Effector memory CD4-positive, alpha-beta T cell (primary cell): ENCODE measurements around the gene SPANXN3.
"Not testable (repeated sequence)": the region's sequence is repeated elsewhere in the genome, so short reads cannot be mapped to it uniquely, and the experiment has no call there.

Source experiments
- DNase-seq, 3 donors: peaks; one replicate each; pipeline ENCODE4 v3.0.0-alpha.2; 2020
- H3K27ac ChIP-seq: 2 replicates; pipeline ENCODE4 v1.7.0; 2013; ENCODE audit warnings: mild to moderate bottlenecking, low read length, moderate library complexity; ENCODE audit not compliant: insufficient read depth, poor library complexity, severe bottlenecking
- H3K27me3 ChIP-seq: replicated peaks from 2 replicates; pipeline ENCODE4 v1.7.0; 2013; ENCODE audit warnings: mild to moderate bottlenecking, low read length; ENCODE audit not compliant: insufficient read depth, control insufficient read depth, poor library complexity, severe bottlenecking
- H3K36me3 ChIP-seq: 2 replicates; pipeline ENCODE4 v1.7.0; 2013; ENCODE audit warnings: mild to moderate bottlenecking, low read length, moderate library complexity; ENCODE audit not compliant: control insufficient read depth, insufficient read depth
- H3K4me1 ChIP-seq: 2 replicates; pipeline ENCODE4 v1.7.0; 2013; ENCODE audit warnings: low read length, mild to moderate bottlenecking; ENCODE audit not compliant: control insufficient read depth, insufficient read depth, poor library complexity, severe bottlenecking
- H3K4me3 ChIP-seq: 2 replicates; pipeline ENCODE4 v1.7.0; 2013; ENCODE audit warnings: low read length, low read depth, mild to moderate bottlenecking; ENCODE audit not compliant: insufficient read depth, poor library complexity, severe bottlenecking
- H3K9me3 ChIP-seq: 2 replicates; pipeline ENCODE4 v1.7.0; 2013; ENCODE audit warnings: mild to moderate bottlenecking, low read length, moderate library complexity; ENCODE audit not compliant: control insufficient read depth
- total RNA-seq, 3 donors: gene quantifications; one replicate each; lab custom pipeline; 2026; lab: John Stamatoyannopoulos, UW

SPANXN3 gene
- total RNA-seq, result 0 reads per million in 3 donors

DNA sequence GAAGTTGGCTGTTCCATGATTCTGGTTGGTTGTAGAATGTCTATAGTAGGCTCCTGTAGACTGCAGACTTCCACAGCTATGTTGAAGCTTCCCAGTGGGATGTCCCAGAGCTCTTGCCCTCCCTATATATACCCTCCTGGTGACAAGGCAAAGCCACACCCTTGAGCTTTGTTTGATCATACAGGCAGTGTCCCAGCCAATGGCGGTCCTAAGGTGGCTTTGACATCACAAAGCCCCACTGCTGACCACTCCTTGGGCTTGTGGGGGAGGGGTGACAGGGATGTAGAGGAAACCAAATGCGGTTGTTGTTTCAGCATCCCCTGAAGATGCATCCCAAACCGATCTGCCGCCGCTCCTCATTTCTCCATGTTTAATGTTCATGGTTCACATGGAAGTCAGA is at the start of gene SPANXN3:
TSS of gene SPANXN3 (minus strand) at position 101 of the 400 bp plus-strand sequence. CDS start at position 17, 84 bp downstream.
- not testable (repeated sequence) for H3K36me3 ChIP-seq, H3K9me3 ChIP-seq, H3K4me3 ChIP-seq, H3K4me1 ChIP-seq, H3K27me3 ChIP-seq, DNase-seq, H3K27ac ChIP-seq

- no peaks in the 10 kb centered on the region for H3K36me3 ChIP-seq
- H3K4me3 ChIP-seq, result no peak overlapping the region
Observed at GRCh38 chrX:143536176-143536575, 18.9 kb upstream of the SPANXN3 start.

GRCh38 chrX:143502196-143502595 is 15.1 kb downstream of the SPANXN3 start:
- H3K27ac ChIP-seq, H3K27me3 ChIP-seq, H3K9me3 ChIP-seq, H3K4me1 ChIP-seq, H3K36me3 ChIP-seq, DNase-seq, H3K4me3 ChIP-seq: not testable (repeated sequence)

More at GRCh38 chrX:143536176-143536575, 18.9 kb upstream of the SPANXN3 start:
- no peaks in the 10 kb centered on the region for H3K4me1 ChIP-seq
- H3K27ac ChIP-seq, result no peak overlapping the region
- H3K9me3 ChIP-seq, result no peaks in the 10 kb centered on the region
- DNase-seq, result no peak
- H3K27me3 ChIP-seq, result no peaks in the 10 kb centered on the region

GRCh38 chrX:143500751-143501150 is 16.5 kb downstream of the SPANXN3 start:
- Histone ChIP-seq H3K27me3 (no peaks in the 10 kb centered on the region), H3K27ac (no peak overlapping the region), H3K9me3 (no peaks in the 10 kb centered on the region), H3K4me1 (no peaks in the 10 kb centered on the region), H3K36me3 (no peaks in the 10 kb centered on the region), H3K4me3 (no peak overlapping the region)
- DNase-seq, result no peak

DNA sequence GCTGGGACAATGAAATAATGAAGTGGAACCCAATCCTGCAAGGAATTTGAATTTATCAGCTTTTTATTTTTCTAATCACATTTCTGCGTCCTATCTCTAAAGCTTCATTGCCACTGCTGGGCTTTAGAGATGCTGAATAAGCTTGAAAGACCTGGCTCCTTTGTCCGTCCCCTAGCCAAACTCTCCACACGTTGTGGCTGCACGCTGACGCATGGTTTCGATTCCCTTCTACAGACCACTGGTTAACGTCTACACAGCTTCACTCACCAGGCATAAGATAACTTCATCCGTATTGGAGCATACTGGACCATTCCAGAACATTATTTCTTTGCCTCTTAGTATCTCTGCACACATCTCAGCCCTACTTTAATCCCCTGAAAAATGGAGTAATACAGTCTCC is 31.2 kb downstream of the SPANXN3 start:
- H3K27ac ChIP-seq, result no peak overlapping the region
- DNase-seq, result no peak
- no peaks in the 10 kb centered on the region for H3K4me1 ChIP-seq

GRCh38 chrX:143476751-143477150 is 40.5 kb downstream of the SPANXN3 start:
- no peaks in the 10 kb centered on the region for H3K4me1 ChIP-seq
- H3K4me3 ChIP-seq, result no peak overlapping the region
- H3K27ac ChIP-seq, result no peak overlapping the region
- H3K27me3 ChIP-seq, result no peaks in the 10 kb centered on the region
- no peaks in the 10 kb centered on the region for H3K36me3 ChIP-seq
- no peaks in the 10 kb centered on the region for H3K9me3 ChIP-seq
- no peak for DNase-seq

More for the DNA sequence above, 31.2 kb downstream of the SPANXN3 start:
- Histone ChIP-seq H3K9me3 (no peaks in the 10 kb centered on the region), H3K27me3 (no peaks in the 10 kb centered on the region), H3K4me3 (no peak overlapping the region), H3K36me3 (no peaks in the 10 kb centered on the region)

DNA sequence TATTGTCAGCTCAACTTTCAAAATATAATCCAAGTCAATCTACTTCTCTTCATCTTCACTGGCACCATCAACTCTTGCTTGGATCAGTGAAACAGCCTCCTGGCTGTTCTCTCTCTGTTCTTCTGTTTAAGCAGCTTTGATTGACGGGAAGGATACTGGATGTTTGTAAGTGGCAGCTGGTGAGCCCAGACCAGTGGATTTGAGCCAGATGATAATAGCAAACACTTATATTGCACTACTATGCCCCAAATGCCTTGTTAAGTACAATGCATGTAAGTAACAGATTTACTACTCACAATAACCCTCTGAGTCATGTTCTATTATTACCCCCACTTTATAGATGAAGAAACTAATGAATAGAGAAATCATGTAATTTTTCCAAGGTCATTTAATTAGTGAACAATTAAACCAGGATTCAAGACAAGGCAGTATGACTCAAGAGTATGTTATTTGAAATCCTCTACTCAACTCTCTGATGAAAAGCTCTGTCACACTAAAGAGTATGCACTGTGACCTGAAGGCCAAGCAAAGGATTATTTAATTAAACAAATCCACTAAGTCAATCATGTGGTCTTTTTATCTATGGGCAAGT is 44.8 kb downstream of the SPANXN3 start:
- Histone ChIP-seq H3K36me3 (no peaks in the 10 kb centered on the region), H3K9me3 (no peaks in the 10 kb centered on the region), H3K4me1 (no peaks in the 10 kb centered on the region), H3K4me3 (no peak overlapping the region), H3K27ac (no peak overlapping the region), H3K27me3 (no peaks in the 10 kb centered on the region)
- no peak for DNase-seq

DNA sequence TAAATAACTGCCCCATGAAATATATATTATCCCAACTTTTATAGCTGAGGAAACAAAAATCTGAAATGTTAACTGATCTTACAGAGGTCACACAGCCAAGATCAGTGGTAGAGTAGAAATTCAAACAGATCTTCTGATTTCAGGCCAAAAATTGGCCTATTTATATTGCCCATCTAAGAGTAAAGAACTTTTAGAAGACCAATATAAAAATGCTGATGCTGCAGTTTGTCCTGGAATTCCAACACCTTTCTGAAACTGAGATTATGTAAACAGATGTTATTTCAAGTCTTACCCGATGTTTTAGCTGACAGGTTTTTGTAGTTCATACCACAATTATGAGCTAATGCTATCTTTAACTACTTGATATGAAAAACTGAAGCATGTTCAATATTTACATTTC is 51.1 kb downstream of the SPANXN3 start:
- Histone ChIP-seq H3K27ac (no peak overlapping the region), H3K36me3 (no peaks in the 10 kb centered on the region), H3K9me3 (no peaks in the 10 kb centered on the region), H3K27me3 (no peaks in the 10 kb centered on the region), H3K4me1 (no peaks in the 10 kb centered on the region), H3K4me3 (no peak overlapping the region)
- DNase-seq, result no peak

DNA sequence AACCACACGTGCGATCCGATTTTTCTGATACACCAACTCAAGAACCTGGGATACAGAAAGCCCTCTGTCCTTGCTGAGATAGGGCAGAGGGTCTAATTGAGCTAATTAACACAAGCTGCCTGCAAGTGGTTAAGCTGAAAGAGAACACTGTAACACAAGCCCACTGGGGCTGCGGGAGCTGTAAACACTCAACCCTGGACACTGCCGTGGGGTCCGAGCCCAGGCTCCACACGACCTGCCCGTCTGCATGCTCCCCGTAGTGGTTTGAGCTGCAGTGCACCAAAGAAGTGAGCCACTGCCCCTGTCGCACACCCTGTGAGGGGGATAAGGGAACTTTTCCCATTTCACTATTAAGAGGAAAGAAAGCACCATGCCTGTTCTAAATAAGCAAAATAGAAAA is 54.6 kb downstream of the SPANXN3 start:
- no peaks in the 10 kb centered on the region for H3K27me3 ChIP-seq
- no peaks in the 10 kb centered on the region for H3K4me1 ChIP-seq
- H3K9me3 ChIP-seq, result no peaks in the 10 kb centered on the region
- H3K4me3 ChIP-seq, result no peak overlapping the region
- H3K27ac ChIP-seq, result no peak overlapping the region
- DNase-seq, result no peak
- no peaks in the 10 kb centered on the region for H3K36me3 ChIP-seq

GRCh38 chrX:143461606-143462005 is 55.7 kb downstream of the SPANXN3 start:
- Histone ChIP-seq H3K27me3 (no peaks in the 10 kb centered on the region), H3K36me3 (no peaks in the 10 kb centered on the region), H3K4me1 (no peaks in the 10 kb centered on the region), H3K9me3 (no peaks in the 10 kb centered on the region), H3K27ac (no peak overlapping the region), H3K4me3 (no peak overlapping the region)
- no peak for DNase-seq
